Stimulated activated naive CD4-positive, alpha-beta T cell (primary cell): ENCODE measurements around the gene GULP1.
A peak's percentile ranks its signal among the peaks of the same experiment; 100 is the strongest.
"Not testable (repeated sequence)": the region's sequence is repeated elsewhere in the genome, so short reads cannot be mapped to it uniquely, and the experiment has no call there.

Source experiments
- DNase-seq, 6 experiments: peaks; one replicate each; lab custom pipeline; 2025; lab: John Stamatoyannopoulos, UW

Gene GULP1

DNA sequence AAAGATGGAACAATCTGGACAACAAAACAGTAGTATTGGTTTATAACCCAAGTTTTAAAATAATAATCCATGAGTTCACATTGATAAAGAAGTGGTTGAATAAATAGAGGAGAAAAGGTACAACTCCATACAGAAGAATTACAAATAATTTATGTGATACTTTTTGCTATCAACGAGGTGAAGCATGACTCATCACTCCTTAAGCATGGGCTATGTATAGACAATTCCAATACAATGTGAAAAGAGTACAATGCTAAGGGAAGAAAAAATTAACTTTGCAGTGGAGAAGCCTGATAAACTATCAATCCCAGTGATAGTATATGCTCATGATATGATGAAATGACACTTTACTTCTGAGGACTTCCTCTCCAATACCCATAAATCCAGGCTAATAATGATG, 312.9 kb downstream of the GULP1 start:
- DNase-seq, result no peak

DNA sequence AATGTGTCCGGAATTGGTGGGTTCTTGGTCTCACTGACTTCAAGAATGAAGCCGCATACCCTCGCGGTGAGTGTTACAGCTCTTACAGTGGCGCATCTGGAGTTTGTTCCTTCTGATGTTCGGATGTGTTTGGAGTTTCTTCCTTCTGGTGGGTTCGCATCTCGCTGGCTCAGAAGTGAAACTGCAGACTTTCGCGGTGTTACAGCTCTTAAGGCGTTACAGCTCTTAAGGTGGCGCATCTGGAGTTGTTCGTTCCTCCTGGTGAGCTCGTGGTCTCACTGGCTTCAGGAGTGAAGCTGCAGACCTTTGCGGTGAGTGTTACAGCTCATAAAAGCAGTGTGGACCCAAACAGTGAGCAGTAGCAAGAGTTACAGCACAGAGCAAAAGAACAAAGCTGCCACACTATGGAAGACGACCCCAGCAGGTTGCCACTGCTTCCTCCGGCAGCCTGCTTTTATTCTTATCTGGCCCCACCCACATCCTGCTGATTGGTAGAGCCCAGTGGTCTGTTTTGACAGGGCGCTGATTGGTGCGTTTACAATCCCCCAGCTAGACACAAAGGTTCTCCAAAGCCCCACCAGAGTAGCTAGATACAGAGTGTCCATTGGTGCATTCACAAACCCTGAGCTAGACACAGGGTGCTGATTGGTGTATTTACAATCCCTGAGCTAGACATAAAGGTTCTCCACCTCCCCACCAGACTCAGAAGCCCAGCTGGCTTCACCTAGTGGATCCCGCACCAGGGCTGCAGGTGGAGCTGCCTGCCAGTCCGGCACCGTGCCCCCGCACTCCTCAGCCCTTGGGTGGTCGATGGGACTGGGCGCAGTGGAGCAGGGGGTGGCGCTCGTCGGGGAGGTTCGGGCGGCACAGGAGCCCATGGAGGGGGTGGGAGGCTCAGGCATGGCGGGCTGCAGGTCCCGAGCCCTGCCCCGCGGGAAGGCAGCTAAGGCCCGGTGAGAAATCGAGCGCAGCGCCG, 314.2 kb downstream of the GULP1 start:
- peak in 1 of 6 experiments; percentile 6 for DNase-seq

DNA sequence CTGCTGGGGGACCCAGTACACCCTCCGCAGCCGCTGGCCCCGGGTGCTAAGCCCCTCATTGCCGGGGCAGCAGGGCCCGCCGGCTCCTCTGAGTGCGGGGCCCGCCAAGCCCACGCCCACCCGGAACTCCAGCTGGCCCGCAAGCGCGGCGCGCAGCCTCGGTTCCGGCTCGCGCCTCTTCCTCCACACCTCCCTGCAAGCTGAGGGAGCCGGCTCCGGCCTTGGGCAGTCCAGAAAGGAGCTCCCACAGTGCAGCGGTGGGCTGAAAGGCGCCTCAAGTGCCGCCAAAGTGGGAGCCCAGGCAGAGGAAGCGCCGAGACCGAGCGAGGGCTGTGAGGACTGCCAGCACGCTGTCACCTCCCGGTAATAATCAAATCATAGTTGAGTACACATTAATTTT, 314.9 kb downstream of the GULP1 start:
- not testable (repeated sequence) for DNase-seq

DNA sequence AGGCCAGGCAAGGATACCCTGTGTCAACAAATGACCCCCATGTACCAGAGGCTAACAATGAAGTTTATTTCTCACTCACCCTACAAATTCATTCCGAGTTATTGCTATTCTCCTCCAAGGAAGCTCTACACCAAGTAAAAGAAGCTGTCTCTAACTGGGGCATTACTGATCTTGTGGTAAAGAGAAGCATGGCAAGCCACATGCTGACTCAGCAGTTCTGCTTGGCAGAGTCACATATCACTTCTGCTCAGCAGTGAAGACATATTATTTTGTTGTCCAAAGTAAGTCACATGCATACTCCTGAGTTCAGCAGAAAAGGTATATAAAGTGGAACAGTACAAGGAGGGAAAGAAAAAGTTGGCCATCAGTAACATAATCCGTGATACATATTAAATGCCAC, 315.8 kb downstream of the GULP1 start:
- no peak for DNase-seq

DNA sequence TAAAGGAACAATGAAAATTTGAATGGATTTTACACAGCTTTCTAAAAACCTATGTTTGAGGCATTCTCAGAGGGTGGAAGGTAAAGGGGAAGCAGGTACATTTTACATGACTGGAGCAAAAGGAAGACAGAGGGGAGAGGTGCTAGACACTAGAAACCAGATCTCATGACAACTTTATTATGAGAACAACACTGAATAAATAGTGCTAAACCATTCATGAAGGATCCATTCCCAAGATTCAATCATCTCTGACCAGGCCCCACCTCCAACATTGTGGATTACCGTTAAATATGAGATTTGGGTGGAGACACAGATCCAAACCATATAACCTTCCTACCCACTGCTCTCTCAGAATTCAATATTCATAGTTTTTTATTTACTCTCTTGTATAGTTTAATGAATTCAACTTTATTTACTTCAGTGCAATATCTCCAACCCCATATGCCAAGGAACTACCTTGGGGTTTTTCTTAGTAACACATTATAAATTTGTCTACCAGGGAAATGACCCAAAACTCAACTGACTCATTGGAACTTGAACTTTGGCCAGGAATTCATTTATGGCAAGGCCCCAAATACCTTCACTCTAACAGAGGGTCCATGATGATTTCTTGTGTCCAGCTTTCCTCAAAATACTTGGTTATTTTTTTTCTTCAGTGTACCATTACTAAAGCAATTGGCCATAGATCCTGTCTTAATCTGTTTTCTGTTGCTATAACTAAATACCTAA, 317.8 kb downstream of the GULP1 start:
- no peak for DNase-seq

DNA sequence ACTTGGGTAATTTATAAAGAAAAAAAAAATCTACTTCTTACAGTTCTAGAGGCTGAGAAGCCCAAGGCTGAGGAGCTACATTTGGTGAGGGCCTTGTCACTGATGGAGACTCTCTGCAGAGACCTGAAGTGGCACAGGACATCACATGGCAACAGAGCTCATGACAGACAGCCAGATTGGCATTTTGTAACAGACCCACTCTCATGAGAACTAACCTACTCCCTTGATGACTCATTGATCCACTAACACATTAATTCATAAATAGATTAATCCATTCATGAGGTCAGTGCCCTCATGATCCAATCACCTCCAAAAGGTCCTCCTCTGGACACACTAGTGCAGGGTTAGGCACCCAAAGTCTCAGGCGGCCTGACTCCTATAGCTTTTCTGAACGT, 318.4 kb downstream of the GULP1 start:
- DNase-seq, result no peak

DNA sequence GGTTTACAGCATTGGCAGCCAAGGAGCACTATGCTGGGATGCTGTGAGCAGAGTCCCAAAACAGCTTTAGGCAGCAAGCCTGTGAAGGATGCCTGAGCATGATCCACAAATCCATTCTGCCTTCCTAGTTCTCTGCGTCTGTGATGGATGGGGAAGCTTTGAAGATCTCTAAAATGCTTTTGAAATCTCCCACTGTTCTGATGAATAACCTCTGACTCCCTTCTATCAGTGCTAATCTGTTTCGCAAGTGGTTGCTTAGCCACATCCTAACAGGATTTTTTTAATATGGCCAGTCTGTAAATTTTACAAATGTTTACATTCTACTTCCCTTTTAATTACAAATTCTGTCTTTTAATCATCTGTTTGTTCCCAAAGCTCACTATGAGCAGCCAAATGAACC, 319.2 kb downstream of the GULP1 start:
- no peak for DNase-seq

DNA sequence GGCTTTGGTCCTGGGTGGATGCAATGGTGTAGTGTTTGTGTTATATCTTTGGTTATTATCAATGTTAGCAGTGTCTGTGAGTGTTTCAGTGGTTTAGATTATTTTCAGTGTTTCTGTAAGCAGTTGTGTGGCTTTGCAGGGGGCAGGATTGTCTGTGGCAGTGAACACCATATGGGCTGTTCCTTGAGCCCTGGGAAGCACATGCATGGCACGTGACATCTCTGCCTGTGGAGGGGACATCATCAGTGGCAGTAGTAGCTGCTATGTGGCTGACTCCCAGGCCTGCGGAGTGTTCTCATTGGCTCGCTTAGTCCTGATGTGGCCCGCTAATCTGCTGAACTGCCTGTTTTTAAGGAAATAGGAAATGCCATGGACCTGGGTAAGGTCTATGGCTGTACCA, 327.5 kb downstream of the GULP1 start:
- DNase-seq, result no peak

DNA sequence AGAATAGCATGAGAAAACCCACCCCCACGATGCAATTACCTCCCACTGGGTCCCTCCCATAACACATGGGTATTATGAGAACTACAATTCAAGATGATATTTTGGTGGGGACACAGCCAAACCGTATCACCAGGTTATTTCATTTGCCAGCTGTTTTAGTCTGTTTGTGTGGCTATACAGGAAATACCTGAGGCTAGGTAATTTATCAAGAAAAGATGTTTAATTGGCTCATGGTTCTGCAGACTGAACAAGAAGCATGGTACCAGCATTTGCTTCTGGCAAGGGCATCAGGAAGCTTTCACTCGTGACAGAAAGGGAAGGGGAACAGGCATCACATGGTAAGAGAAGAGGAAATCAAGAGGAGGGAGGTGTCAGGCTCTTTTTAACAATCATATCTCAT, 329.2 kb downstream of the GULP1 start:
- DNase-seq, result no peak

DNA sequence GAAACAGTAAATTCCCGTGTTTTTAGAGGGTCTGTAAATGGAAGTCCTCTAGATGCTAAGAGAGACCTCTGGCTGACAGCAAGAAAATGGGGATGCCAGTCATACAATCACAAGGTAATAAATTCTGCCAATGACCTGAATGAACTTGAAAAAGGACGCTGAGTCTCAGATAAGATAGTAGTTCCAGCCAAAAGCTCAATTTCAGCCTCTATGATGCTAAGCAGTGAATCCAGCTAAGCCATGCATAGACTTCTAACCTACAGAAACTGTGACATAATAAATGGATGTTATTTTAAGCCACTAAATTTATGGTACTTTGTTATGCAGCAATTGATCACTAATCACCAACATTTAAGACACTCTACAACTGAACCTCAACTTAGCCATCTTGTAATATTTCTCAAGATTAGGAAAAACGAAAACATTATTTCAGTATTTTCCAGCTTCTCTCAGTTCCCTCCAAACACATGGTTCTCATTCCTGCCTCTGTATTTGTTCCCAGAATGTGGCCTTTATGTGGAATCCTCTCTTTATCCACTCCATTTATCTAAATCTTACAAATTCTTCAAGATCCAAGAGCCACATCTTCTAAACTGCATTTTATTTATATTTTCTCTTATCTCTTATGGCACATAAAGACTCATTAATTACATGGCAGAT, 331.1 kb downstream of the GULP1 start:
- no peak for DNase-seq

DNA sequence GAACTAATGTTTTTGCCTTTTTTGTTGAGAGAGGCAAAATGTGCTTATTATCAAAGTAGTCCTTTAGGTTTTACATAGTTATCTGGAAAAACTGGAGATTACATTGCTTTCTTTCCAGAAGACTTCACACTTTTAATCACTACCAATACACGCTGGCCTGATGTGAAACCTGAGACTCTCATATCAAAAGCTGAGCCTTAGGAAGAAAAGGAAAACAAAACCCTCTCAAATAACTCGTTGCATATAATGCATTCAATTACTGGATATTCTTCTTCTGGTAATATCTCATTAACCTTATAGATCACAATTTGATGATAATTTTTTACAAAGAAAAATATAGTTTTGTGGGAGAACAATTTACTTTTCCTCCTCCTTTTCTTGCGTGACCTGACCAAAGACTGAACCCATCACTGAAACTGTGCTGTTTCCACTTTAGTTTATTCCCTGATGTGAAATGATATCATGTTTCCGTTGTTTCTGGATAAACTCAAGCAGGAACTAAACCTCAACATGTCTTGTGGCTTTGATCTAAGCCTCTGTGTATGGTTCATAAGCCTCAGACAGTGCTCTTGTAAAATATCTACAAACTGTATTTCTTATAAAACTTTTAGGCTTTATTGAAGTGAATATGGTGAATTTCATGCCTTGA, 332.4 kb downstream of the GULP1 start:
- no peak for DNase-seq

DNA sequence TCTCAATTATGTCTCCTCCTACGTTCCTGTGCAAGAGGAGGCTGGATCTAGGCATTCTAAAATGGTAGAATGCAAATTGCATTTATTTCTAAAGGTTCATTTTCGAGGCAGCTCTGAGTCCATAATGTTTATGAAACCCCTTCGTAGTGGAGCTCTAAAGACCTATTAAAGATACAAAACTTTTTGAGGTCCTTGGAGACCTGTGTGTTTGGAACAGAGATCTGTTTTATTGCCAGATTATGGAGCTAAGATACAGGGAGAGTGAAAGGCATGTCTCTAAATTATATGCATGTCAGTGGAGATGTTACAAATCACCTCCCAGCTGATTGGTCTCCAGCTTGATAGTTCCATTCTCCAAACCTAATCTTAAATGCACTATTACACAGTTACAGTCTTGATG, 335.8 kb downstream of the GULP1 start:
- no peak for DNase-seq

DNA sequence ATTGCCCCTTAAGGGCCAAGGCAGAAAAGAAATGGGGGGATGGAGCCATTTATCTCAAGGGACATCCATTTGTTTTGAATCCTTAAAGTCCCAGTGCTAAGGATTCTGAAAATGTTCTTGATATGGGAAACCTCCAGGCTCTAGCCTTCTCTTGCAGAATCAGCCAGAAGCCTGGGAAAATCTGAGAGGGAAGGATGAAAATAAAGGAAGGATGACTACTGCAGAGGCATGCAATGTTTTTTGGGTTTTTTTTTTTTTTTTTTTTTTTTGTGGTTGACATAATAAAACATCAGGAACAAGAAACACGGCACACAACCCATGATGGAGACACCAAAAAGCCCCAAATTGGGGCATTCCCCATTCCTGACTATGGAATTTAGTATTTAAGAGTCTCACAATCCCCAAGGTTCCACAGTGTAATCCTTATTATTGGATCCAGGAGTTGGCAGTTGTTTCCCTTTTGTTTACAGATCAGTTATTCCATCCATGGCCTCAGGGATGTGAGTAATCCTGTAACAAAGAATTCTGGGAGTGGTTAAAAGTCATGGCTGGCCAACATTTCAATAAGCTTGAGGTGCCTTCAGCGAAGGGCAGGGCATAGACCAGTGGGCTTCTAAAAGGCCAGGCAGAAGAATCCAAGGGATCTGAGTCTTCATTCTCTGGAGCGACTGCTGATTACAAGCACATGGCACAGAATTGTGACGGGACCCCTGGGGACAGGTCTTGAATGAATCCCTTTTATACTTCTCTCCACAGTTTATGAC, 337.5 kb downstream of the GULP1 start:
- DNase-seq, result no peak

DNA sequence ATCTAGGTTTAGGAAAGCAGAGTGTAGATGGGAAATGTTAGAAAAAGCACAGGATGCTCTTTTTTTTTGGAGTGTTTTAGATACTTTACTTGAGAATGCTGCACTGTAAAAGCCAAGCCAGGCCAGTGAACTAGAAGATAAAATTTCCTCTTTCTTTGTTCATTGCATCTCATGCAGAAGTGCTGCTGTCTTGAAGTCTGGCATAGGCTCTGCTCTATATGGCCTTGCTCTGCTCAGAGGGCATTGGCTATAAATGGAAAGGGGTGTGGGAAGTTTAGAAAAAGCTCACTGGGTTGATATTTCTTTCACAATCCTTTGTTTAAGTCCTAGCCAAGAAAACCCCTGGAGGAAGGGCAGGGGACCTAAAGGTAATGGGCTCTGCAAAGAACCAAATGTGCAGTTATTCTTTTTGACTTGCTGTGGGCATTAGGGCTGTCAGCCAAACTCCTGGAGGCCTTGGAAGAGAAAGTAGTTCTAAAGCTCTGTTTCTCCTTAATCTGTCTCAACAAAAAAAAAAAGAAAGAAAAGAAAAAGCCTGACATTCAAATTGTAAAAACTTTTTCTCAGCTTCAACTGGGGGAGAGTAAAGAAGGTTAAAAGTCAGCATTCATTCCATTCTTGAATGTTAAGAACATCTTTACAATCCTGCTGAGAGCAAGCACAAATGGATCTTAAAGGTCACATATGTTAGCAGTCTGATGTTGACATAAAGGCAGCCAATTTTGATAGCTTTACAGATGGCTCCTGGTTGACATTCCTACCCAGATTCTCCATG, 338.3 kb downstream of the GULP1 start:
- DNase-seq, result no peak

DNA sequence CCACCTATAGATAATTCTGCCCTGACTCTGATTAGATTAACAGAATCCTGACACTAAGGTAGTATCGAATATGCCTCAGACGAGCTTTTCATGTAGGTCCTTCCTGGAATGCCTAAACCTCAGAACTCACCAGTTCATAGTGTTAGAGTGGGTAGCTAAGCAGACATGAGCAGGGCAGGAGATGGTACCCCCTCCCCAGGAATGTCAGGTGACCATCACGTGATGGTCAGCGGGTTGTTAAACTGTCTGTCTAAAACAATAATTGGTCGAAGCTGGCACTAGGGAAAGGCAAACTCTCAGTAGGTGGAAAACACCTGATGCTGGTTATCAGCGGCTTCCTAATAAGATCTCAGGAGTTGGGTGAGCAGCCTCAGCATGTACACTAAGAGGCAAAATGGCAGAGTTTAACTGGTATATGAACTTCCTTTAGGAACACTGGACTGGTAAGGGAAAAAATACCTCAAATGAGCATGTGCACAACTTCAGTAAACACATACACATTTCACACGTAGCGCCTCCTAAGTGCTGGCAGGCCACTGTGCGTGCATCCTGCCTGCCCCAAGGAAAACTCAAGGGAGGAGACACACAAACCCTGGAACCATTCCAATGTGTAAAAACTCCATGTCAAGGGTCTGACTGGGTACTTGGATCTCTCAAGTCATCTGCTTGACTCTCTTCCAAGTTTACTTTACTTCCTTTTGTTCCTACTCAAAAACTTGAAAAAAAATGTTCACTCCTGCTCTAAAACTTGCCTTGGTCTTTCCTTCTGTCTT, 339.5 kb downstream of the GULP1 start:
- DNase-seq, result no peak

DNA sequence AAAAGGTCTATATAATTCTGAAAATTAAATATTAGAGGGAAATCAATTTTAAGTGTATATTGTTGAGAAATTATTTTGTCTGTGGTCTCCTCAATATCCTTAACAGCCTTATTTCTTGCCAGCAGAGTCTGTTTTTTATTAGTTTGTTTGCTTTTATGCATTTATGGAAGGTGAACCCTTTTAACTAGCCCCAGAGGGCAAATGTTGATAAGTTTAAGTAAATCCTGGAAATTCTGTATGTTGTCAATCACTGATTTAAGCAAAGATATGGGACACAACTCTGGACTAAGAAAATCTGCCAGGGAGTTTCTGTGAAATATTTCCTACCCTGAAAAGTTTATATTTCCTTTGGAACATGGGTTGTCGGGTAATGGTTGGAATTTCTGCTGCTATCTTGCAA, 343.0 kb downstream of the GULP1 start:
- no peak for DNase-seq
